ENCODE data around the gene PTPRN2. TPM values are rescaled to one million over a fixed set of nuclear protein-coding genes. Genes with fewer than 3 reads are reported as not detected.
"Not testable (repeated sequence)": the region's sequence is repeated elsewhere in the genome, so short reads cannot be mapped to it uniquely, and the experiment has no call there.

Gene PTPRN2
- total RNA-seq, 1 donor from 2014 or later, result 2.4 TPM

- Histone ChIP-seq H3K27me3 (ENCODE audit: control insufficient read depth, insufficient read depth, low read length) (no peaks in the 10 kb centered on the region), H3K4me3 (ENCODE audit: low read depth, low read length) (no peak overlapping the region), H3K36me3 (ENCODE audit: control insufficient read depth, insufficient read depth, low read length) (no peaks in the 10 kb centered on the region)
- DNase-seq (ENCODE audit: low read depth), result no peak
- TF ChIP-seq, protein P1, sequence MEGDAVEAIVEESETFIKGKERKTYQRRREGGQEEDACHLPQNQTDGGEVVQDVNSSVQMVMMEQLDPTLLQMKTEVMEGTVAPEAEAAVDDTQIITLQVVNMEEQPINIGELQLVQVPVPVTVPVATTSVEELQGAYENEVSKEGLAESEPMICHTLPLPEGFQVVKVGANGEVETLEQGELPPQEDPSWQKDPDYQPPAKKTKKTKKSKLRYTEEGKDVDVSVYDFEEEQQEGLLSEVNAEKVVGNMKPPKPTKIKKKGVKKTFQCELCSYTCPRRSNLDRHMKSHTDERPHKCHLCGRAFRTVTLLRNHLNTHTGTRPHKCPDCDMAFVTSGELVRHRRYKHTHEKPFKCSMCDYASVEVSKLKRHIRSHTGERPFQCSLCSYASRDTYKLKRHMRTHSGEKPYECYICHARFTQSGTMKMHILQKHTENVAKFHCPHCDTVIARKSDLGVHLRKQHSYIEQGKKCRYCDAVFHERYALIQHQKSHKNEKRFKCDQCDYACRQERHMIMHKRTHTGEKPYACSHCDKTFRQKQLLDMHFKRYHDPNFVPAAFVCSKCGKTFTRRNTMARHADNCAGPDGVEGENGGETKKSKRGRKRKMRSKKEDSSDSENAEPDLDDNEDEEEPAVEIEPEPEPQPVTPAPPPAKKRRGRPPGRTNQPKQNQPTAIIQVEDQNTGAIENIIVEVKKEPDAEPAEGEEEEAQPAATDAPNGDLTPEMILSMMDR (IDR thresholded peaks at IDR 0.05; ENCODE audit: insufficient read depth, low read length, poor library complexity, severe bottlenecking), result no peak
These were observed 603.0 kb downstream of the PTPRN2 start for GRCh38 chr7:157984423-157985163.

- Histone ChIP-seq H3K36me3 (ENCODE audit: control insufficient read depth, insufficient read depth, low read length) (no peaks in the 10 kb centered on the region), H3K4me3 (ENCODE audit: low read depth, low read length) (no peak overlapping the region), H3K27me3 (ENCODE audit: control insufficient read depth, insufficient read depth, low read length) (no peaks in the 10 kb centered on the region)
- TF ChIP-seq, protein P1 (IDR thresholded peaks at IDR 0.05; ENCODE audit: insufficient read depth, low read length, poor library complexity, severe bottlenecking), result no peak
- DNase-seq (ENCODE audit: low read depth), result no peak
These were observed 603.9 kb downstream of the PTPRN2 start for GRCh38 chr7:157983502-157984422.

DNA sequence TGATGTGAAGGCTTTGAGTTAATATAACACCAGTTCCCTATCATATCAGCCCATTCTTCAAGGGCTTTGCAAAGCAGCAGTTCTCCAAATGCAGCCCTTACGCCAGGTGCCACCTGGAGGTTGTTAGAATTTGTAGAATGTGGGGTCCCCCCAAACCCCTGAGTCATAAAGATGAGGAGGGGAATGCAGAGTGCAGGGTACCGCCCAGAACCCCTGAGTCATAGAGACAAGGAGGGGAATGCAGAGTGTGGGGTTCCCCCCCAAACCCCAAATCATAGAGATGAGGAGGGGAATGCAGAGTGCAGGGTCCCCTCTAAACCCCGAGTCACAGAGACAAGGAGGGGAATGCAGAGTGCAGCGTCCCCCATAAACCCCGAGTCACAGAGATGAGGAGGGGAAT, 605.8 kb downstream of the PTPRN2 start:
- no peaks in the 10 kb centered on the region for H3K27me3 ChIP-seq (ENCODE audit: control insufficient read depth, insufficient read depth, low read length)
- H3K36me3 ChIP-seq (ENCODE audit: control insufficient read depth, insufficient read depth, low read length), result no peaks in the 10 kb centered on the region
- no peak for DNase-seq (ENCODE audit: low read depth)
- no peak overlapping the region for H3K4me3 ChIP-seq (ENCODE audit: low read depth, low read length)
- TF ChIP-seq, protein P1 (IDR thresholded peaks at IDR 0.05; ENCODE audit: insufficient read depth, low read length, poor library complexity, severe bottlenecking), result no peak

GRCh38 chr7:157980774-157981173, 606.8 kb downstream of the PTPRN2 start:
- H3K36me3 ChIP-seq (ENCODE audit: control insufficient read depth, insufficient read depth, low read length), result no peaks in the 10 kb centered on the region
- DNase-seq (ENCODE audit: low read depth), result no peak
- TF ChIP-seq, protein P1 (IDR thresholded peaks at IDR 0.05; ENCODE audit: insufficient read depth, low read length, poor library complexity, severe bottlenecking), result no peak

GRCh38 chr7:157980341-157980731, 607.3 kb downstream of the PTPRN2 start:
- H3K36me3 ChIP-seq (ENCODE audit: control insufficient read depth, insufficient read depth, low read length); H3K4me3 ChIP-seq (ENCODE audit: low read depth, low read length); DNase-seq (ENCODE audit: low read depth); H3K27me3 ChIP-seq (ENCODE audit: control insufficient read depth, insufficient read depth, low read length): not testable (repeated sequence)

More at GRCh38 chr7:157980774-157981173, 606.8 kb downstream of the PTPRN2 start:
- Histone ChIP-seq H3K4me3 (ENCODE audit: low read depth, low read length) (no peak overlapping the region), H3K27me3 (ENCODE audit: control insufficient read depth, insufficient read depth, low read length) (no peaks in the 10 kb centered on the region)

DNA sequence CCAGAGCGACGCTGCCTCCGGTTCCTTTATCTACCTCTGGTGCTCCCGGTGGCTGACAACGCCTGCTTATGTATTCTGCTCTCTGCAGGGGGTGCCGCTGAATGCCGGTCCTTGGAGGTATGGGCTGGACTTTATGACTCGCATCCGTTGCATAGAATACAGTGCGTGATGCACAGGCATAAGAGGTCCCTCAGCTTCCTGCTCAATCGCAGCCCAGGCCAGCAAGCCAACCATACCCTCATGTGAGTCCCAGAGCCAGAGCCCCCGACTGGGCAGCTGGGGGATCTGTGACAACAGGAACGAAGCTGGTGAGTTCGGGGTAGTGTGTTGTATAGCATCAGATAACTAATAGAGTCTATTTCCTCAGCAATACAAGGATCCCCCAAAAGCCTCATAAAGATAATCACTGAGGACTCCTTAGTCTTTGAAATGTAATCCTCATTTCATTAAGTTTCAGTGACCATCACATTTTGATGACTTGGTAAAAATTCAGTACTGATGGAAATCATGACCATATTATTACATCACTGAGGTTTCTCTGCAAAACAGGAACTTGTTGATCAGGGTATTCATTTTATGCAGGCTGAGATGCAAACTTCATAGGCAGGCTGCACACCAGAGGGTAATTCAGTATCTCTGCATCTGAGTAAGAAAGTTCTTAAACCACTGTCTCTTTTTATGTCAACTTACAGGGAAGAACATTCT, 607.8 kb downstream of the PTPRN2 start:
- Histone ChIP-seq H3K27me3 (ENCODE audit: control insufficient read depth, insufficient read depth, low read length) (no peaks in the 10 kb centered on the region), H3K4me3 (ENCODE audit: low read depth, low read length) (no peak overlapping the region), H3K36me3 (ENCODE audit: control insufficient read depth, insufficient read depth, low read length) (no peaks in the 10 kb centered on the region)
- TF ChIP-seq, protein P1 (IDR thresholded peaks at IDR 0.05; ENCODE audit: insufficient read depth, low read length, poor library complexity, severe bottlenecking), result no peak
- DNase-seq (ENCODE audit: low read depth), result no peak

Data from kidney epithelial cell (primary cell).